HG02571 (cell line): ENCODE measurements around the gene INPP5E.

Experiments used
- ATAC-seq: cut with Tn5 transposase; IDR thresholded peaks from one replicate; pipeline ENCODE4 v1.9.1; 2021; ENCODE audit warnings: mild to moderate bottlenecking, moderate library complexity; ENCODE audit not compliant: unreplicated experiment

The INPP5E gene

GRCh38 chr9:136391737-136392537 is 47.7 kb downstream of the INPP5E start:
- ATAC-seq: no peak

- ATAC-seq: no peak
Measured at GRCh38 chr9:136389396-136389795, 50.2 kb downstream of the INPP5E start.

- no peak for ATAC-seq
Measured at GRCh38 chr9:136387217-136387616, 52.4 kb downstream of the INPP5E start.

GRCh38 chr9:136386018-136386417 is 53.6 kb downstream of the INPP5E start:
- no peak for ATAC-seq

GRCh38 chr9:136385015-136385414 is 54.6 kb downstream of the INPP5E start:
- no peak for ATAC-seq

- ATAC-seq: no peak
Measured at GRCh38 chr9:136383436-136383835, 56.2 kb downstream of the INPP5E start.

- no peak for ATAC-seq
Measured at GRCh38 chr9:136381966-136382513, 57.6 kb downstream of the INPP5E start.

- ATAC-seq: no peak
Measured at GRCh38 chr9:136381311-136381710, 58.3 kb downstream of the INPP5E start.

GRCh38 chr9:136380381-136380780 is 59.3 kb downstream of the INPP5E start:
- ATAC-seq: no peak

GRCh38 chr9:136379891-136380290 is 59.8 kb downstream of the INPP5E start:
- no peak for ATAC-seq

- no peak for ATAC-seq
Measured at GRCh38 chr9:136379401-136379800, 60.2 kb downstream of the INPP5E start.

- ATAC-seq: no peak
Measured at GRCh38 chr9:136379003-136379287, 60.7 kb downstream of the INPP5E start.
